PC-9 (cell line): ENCODE data around the gene EML1. TPM values are rescaled to one million over a fixed set of nuclear protein-coding genes. Genes with fewer than 3 reads are reported as not detected.

ENCODE experiments used
- BruUV-seq: library from RNA; stranded (reverse); fragments of 400-500 nt; replicated peaks from 2 replicates; lab custom pipeline; 2021; lab: Mats Ljungman, UMichigan
- CTCF ChIA-PET: fragments of 300-600 bp; sonication (Branson Sonifier 250); formaldehyde crosslinking; loops from one replicate; lab custom pipeline; 2022; ENCODE audit warnings: antibody characterized with exemption; lab: Charles Lee
- POLR2A ChIA-PET: fragments of 300-600 bp; sonication (Branson Sonifier 250); formaldehyde crosslinking; loops from one replicate; lab custom pipeline; 2022; ENCODE audit warnings: antibody characterized with exemption; ENCODE audit not compliant: unreplicated experiment; lab: Charles Lee
- DNase-seq, 2 experiments: peaks; one replicate each; pipeline versions ENCODE4 v3.0.0 to v3.0.0-alpha.2; 2015 to 2022; ENCODE audit warnings: mixed read lengths in 1 of 2
- H2AFZ ChIP-seq: fragments of 200-600 bp; sonication (generic); 2 replicates; pipeline ENCODE4 v1.8.1; 2017; ENCODE audit warnings: antibody characterized with exemption
- H3F3A ChIP-seq: fragments of 200-600 bp; sonication (generic); 2 replicates; pipeline ENCODE4 v1.8.1; 2017; ENCODE audit warnings: antibody characterized with exemption, mild to moderate bottlenecking, low read depth; ENCODE audit not compliant: insufficient read depth
- H3K27ac ChIP-seq: fragments of 200-600 bp; sonication (generic); 2 replicates; pipeline ENCODE4 v1.6.1; 2016; ENCODE audit warnings: mixed run types
- H3K27me3 ChIP-seq: fragments of 200-600 bp; sonication (generic); 2 replicates; pipeline ENCODE4 v1.6.1; 2016; ENCODE audit warnings: low read depth, mixed run types; ENCODE audit not compliant: insufficient read depth
- H3K36me3 ChIP-seq: fragments of 200-600 bp; sonication (generic); 2 replicates; pipeline ENCODE4 v1.6.1; 2016; ENCODE audit warnings: low read depth, mixed run types
- H3K4me1 ChIP-seq: fragments of 200-600 bp; sonication (generic); replicated peaks from 2 replicates; pipeline ENCODE4 v1.6.1; 2016; ENCODE audit warnings: mixed run types; ENCODE audit not compliant: insufficient read depth
- H3K4me2 ChIP-seq: fragments of 200-600 bp; sonication (generic); 2 replicates; pipeline ENCODE4 v1.6.1; 2017; ENCODE audit warnings: mixed run types
- H3K4me3 ChIP-seq: fragments of 200-600 bp; sonication (generic); 2 replicates; pipeline ENCODE4 v1.6.1; 2016; ENCODE audit warnings: mixed run types
- H3K79me2 ChIP-seq: fragments of 200-600 bp; sonication (generic); 2 replicates; pipeline ENCODE4 v1.6.1; 2017; ENCODE audit warnings: low read depth, mixed run types
- H3K9me2 ChIP-seq: fragments of 200-600 bp; sonication (generic); 2 replicates; pipeline ENCODE4 v1.8.1; 2017; ENCODE audit warnings: mild to moderate bottlenecking; ENCODE audit not compliant: insufficient read depth
- H3K9me3 ChIP-seq: fragments of 200-600 bp; sonication (generic); 2 replicates; pipeline ENCODE4 v1.8.1; 2016; ENCODE audit warnings: low read depth; ENCODE audit not compliant: insufficient read depth
- H4K20me1 ChIP-seq: fragments of 200-600 bp; sonication (generic); 2 replicates; pipeline ENCODE4 v1.8.1; 2017; ENCODE audit not compliant: insufficient read depth
- EZH2 ChIP-seq: fragments of 200-600 bp; sonication (generic); IDR thresholded peaks from 2 replicates; pipeline ENCODE4 v1.8.0; 2017; ENCODE audit warnings: antibody characterized with exemption, low read depth
- intact Hi-C: fragments of 100-400 bp; cut with micrococcal nuclease; formaldehyde crosslinking; loops from one replicate; pipeline ENCODE4 v1.10.0; 2022; ENCODE audit not compliant: unreplicated experiment
- total RNA-seq: library from RNA; stranded (reverse); gene quantifications from 2 replicates; pipeline ENCODE4 v1.2.3, GENCODE V29; 2021
- TF ChIP-seq, protein P1 (sequence below): fragments of 200-600 bp; sonication (generic); conservative IDR thresholded peaks from 2 replicates; pipeline ENCODE4 v1.6.1; 2017; ENCODE audit warnings: mixed run types, antibody characterized with exemption, mild to moderate bottlenecking, moderate library complexity

Gene EML1
- total RNA-seq, 1 experiment from 2014 or later, result 1.8 TPM

DNA sequence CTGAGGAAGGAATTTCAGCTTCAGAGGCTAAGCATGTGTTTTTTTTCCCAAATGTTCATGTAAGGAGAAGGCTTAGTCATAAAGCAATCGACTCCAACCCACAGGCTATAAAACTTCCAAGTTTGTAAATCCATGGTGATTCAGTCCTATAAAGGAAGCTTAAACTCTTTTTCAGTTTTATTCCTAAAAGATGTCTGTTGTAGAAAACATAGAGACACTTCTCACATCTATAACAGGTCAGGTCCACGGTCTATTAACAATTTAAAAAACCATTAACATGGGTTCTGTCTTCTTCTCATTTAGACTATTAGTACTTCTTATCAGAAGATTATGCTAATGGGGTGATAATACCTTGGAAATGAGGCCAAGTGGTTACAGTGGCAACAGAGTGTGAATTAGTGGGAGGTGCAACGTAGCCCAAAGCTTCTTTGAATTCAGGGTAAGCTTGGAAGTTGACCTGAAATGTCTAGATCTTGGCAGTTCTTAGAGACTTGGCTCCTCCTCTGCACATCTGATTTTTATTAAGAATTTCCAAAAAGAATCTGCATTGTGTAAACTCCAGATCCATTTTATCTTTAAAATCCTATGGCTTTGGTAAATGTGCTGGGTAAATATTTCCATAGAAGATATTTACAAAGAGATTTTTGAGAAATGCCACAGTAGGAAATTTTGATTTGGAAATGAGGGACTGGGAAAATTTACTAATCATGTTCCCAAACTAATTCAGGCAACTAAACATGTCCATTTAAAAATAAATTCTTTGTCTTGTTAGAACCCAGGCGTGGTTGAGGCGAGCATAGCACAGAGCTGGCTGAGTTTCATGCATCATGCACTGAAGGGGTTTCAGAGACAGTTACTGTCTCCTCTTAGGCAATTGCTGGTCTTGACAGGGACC is 86.4 kb downstream of the EML1 start:
- Histone ChIP-seq H3K9me3 (no peaks in the 10 kb centered on the region), H3K27me3 (no peaks in the 10 kb centered on the region), H3K9me2 (no peaks in the 10 kb centered on the region), H2AFZ (no peak overlapping the region), H3K27ac (no peak overlapping the region), H3F3A (no peaks in the 10 kb centered on the region), H3K4me2 (no peak overlapping the region), H3K4me3 (no peak overlapping the region), H3K36me3 (no peaks in the 10 kb centered on the region), H3K4me1 (no peaks in the 10 kb centered on the region), H4K20me1 (no peaks in the 10 kb centered on the region), H3K79me2 (no peaks in the 10 kb centered on the region)
- no TSS peak for BruUV-seq
- CTCF ChIA-PET, result interaction anchor here (0.6 to 0.9 kb wide), 2 partner anchors 115 to 189 kb away, joined by 3 to 6 read pairs; no protein-coding TSS in a partner anchor
- intact Hi-C loops, result no loop called here
- no peak for DNase-seq
- POLR2A ChIA-PET, result no interaction called here
- no peak for TF ChIP-seq EZH2
- TF ChIP-seq, protein P1, sequence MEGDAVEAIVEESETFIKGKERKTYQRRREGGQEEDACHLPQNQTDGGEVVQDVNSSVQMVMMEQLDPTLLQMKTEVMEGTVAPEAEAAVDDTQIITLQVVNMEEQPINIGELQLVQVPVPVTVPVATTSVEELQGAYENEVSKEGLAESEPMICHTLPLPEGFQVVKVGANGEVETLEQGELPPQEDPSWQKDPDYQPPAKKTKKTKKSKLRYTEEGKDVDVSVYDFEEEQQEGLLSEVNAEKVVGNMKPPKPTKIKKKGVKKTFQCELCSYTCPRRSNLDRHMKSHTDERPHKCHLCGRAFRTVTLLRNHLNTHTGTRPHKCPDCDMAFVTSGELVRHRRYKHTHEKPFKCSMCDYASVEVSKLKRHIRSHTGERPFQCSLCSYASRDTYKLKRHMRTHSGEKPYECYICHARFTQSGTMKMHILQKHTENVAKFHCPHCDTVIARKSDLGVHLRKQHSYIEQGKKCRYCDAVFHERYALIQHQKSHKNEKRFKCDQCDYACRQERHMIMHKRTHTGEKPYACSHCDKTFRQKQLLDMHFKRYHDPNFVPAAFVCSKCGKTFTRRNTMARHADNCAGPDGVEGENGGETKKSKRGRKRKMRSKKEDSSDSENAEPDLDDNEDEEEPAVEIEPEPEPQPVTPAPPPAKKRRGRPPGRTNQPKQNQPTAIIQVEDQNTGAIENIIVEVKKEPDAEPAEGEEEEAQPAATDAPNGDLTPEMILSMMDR, result no peak

DNA sequence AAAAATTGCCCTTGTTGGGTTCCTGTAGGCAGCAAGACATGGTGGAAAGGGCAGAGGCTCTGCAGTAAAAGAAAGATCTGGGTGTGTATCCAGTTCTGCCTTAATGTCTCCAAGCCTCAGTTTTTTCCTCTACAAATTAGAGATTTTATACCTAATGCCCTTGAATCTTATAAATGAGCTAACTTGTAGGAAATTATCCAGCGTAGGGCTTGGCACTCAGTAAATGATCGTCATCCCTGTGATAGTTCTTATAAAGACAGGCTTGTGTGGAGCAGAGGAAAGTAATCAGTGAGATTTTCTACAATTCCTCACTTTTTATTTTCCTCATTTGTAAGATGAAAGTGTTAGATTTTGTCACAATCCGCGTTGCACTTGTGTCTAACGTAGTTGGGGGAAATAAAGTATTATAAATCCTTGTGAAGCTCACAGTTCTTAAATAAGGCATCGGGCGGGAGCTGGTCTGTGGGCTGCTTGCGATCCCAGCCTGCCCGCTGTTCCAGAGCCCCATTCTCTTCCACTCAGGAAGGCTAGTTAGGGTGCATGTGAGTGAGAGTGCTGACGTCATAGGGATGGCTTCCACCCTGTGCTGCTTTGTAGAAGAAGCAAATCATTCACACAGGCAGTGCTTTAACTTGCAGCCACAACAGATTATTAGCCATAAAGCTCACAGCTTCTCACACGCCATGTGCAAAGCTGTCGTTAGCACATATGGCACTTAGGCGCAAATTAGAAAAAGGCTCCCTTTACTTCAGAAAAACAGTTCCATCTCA is 87.6 kb downstream of the EML1 start:
- H3K27me3 ChIP-seq, result no peaks in the 10 kb centered on the region
- no peak for DNase-seq
- H3F3A ChIP-seq, result no peaks in the 10 kb centered on the region
- no peaks in the 10 kb centered on the region for H3K9me3 ChIP-seq
- TF ChIP-seq, protein P1, result no peak
- TF ChIP-seq EZH2, result no peak
- no TSS peak for BruUV-seq
- H3K9me2 ChIP-seq, result no peaks in the 10 kb centered on the region
- H3K4me1 ChIP-seq, result no peaks in the 10 kb centered on the region
- intact Hi-C loops, result no loop called here
- H2AFZ ChIP-seq, result no peak overlapping the region
- no peak overlapping the region for H3K4me2 ChIP-seq
- H3K4me3 ChIP-seq, result no peak overlapping the region
- ChIA-PET CTCF (interaction anchor here (0.9 kb wide), 1 partner anchor 190 kb away, joined by 3 read pairs; no protein-coding TSS in a partner anchor), POLR2A (no interaction called here)
- no peaks in the 10 kb centered on the region for H3K79me2 ChIP-seq
- no peaks in the 10 kb centered on the region for H3K36me3 ChIP-seq
- no peak overlapping the region for H3K27ac ChIP-seq
- no peaks in the 10 kb centered on the region for H4K20me1 ChIP-seq

DNA sequence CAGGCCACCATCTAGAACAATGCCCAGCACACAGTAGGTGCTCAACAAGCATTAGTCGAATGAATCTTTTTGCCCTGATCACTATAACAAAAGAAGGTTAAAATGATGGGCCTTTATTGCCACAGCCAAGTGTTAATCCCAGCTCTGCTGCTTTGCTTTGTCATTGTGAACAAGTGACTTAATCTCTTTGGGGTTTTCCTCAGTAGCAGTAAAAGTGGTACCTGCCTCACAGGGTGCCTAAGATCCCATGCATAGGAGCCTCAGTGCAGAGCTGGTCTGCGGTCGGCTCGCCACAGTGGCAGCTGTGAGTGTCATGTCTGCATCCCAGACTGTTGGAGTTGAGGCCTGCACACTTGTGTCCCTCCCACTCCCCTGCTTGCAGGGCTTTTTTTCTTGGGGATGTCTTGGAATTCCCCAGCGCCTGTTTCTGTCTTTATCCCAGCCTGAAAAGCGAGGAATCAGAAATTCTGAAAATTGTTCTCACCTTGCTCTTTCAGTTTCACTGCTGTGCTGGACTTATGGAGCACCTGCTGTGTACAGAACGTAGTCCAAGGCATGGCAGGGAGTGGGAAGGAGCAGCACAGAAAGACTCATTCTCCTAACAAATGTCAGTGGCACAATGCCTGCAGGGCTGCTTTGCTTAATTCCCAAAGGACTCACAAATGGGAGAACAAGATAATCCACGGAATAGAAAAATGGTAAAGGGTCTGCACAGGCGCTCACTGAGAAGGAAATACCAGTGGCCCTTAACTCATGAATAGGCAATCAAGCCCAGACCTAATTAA is 90.8 kb downstream of the EML1 start:
- no peak overlapping the region for H3K27ac ChIP-seq
- H3K27me3 ChIP-seq, result no peaks in the 10 kb centered on the region
- intact Hi-C loops, result loop anchor here (2.0 kb wide), 1 partner anchor 201 kb away; no protein-coding TSS in a partner anchor
- H3K4me3 ChIP-seq, result no peak overlapping the region
- no peaks in the 10 kb centered on the region for H3K79me2 ChIP-seq
- BruUV-seq, result no TSS peak
- no peaks in the 10 kb centered on the region for H3K36me3 ChIP-seq
- no peaks in the 10 kb centered on the region for H3K9me2 ChIP-seq
- POLR2A ChIA-PET, result no interaction called here
- no peaks in the 10 kb centered on the region for H4K20me1 ChIP-seq
- no peak for DNase-seq
- no peak overlapping the region for H2AFZ ChIP-seq
- CTCF ChIA-PET, result no interaction called here
- H3K9me3 ChIP-seq, result no peaks in the 10 kb centered on the region
- H3K4me1 ChIP-seq, result no peaks in the 10 kb centered on the region
- TF ChIP-seq, protein P1, result no peak
- TF ChIP-seq EZH2, result no peak
- H3F3A ChIP-seq, result no peaks in the 10 kb centered on the region
- no peak overlapping the region for H3K4me2 ChIP-seq
